CD4-positive, alpha-beta memory T cell (primary cell): Measurements from ENCODE around the gene CARD9. TPM values are rescaled to one million over a fixed set of nuclear protein-coding genes. Genes with fewer than 3 reads are reported as not detected.

Source experiments
- CTCF ChIA-PET: fragments of 350-600 bp; sonication (Branson Sonifier 250); formaldehyde crosslinking; loops from one replicate; lab custom pipeline; 2021; ENCODE audit warnings: inconsistent platforms; ENCODE audit not compliant: partially characterized antibody; lab: Charles Lee
- POLR2A ChIA-PET: fragments of 350-600 bp; sonication (Branson Sonifier 250); formaldehyde crosslinking; loops from one replicate; lab custom pipeline; 2021; ENCODE audit not compliant: partially characterized antibody; lab: Charles Lee
- DNase-seq, 5 donors: peaks; one replicate each; pipeline versions ENCODE4 v3.0.0 to v3.0.0-alpha.2; 2020 to 2022; ENCODE audit warnings: mixed read lengths in 1 of 5
- H3K27ac ChIP-seq: one replicate; pipeline ENCODE4 v1.7.0; 2013; ENCODE audit warnings: low read depth, low read length
- H3K27me3 ChIP-seq: 2 replicates; pipeline ENCODE4 v1.7.0; 2013; ENCODE audit warnings: mild to moderate bottlenecking, low read length, moderate library complexity; ENCODE audit not compliant: insufficient read depth
- H3K36me3 ChIP-seq: 2 replicates; pipeline ENCODE4 v1.7.0; 2013; ENCODE audit warnings: mild to moderate bottlenecking, low read length, moderate library complexity; ENCODE audit not compliant: insufficient read depth
- H3K4me1 ChIP-seq: 2 replicates; pipeline ENCODE4 v1.7.0; 2013; ENCODE audit warnings: mild to moderate bottlenecking, low read length, moderate library complexity; ENCODE audit not compliant: insufficient read depth
- H3K4me3 ChIP-seq, 2 donors: one replicate each; pipeline ENCODE4 v1.7.0; 2013; ENCODE audit warnings: low read length in 2 of 2, mild to moderate bottlenecking in 1 of 2
- H3K9me3 ChIP-seq, 2 donors: one replicate each; pipeline ENCODE4 v1.7.0; 2013; ENCODE audit warnings: low read length in 2 of 2, control low read depth in 1 of 2; ENCODE audit not compliant: control insufficient read depth in 1 of 2
- H3K27ac Mint-ChIP-seq, 7 donors: one replicate each; pipeline ENCODE4 v1.8.0; 2020 to 2021; ENCODE audit warnings: mixed read lengths in 7 of 7, mild to moderate bottlenecking in 6 of 7, inconsistent platforms in 3 of 7, moderate library complexity in 3 of 7
- H3K27me3 Mint-ChIP-seq, 2 donors: one replicate each; pipeline ENCODE4 v1.8.0; 2020 to 2021; ENCODE audit warnings: mixed read lengths in 2 of 2
- H3K36me3 Mint-ChIP-seq, 2 donors: one replicate each; pipeline ENCODE4 v1.8.0; 2020 to 2021; ENCODE audit warnings: mixed read lengths in 2 of 2, inconsistent platforms in 1 of 2, mild to moderate bottlenecking in 1 of 2
- H3K4me1 Mint-ChIP-seq, 4 donors: one replicate each; pipeline ENCODE4 v1.8.0; 2020 to 2021; ENCODE audit warnings: mixed read lengths in 4 of 4, mild to moderate bottlenecking in 1 of 4
- H3K4me3 Mint-ChIP-seq, 8 donors: one replicate each; pipeline ENCODE4 v1.8.0; 2020 to 2021; ENCODE audit warnings: mixed read lengths in 8 of 8, mild to moderate bottlenecking in 7 of 8, moderate library complexity in 6 of 8, inconsistent platforms in 3 of 8
- H3K9me3 Mint-ChIP-seq, 8 donors: one replicate each; pipeline ENCODE4 v1.8.0; 2020 to 2021; ENCODE audit warnings: mixed read lengths in 8 of 8, mild to moderate bottlenecking in 5 of 8, inconsistent platforms in 3 of 8, moderate library complexity in 1 of 8
- intact Hi-C: fragments of 100-400 bp; cut with micrococcal nuclease; formaldehyde crosslinking; loops from one replicate; pipeline ENCODE4 v1.15.1; 2023
- polyA plus RNA-seq, 2 donors: library from polyadenylated mRNA; unstranded; fragments of 300-500 nt; fragmentation: Illumina TruSeq; gene quantifications; one replicate each; pipeline ENCODE4 v1.2.3, GENCODE V29; 2021
- total RNA-seq, 2 experiments: library from RNA; stranded (reverse); gene quantifications; one replicate each; pipeline ENCODE4 v1.2.3, GENCODE V29; 2021

CARD9 gene
- total and polyA plus RNA-seq, 4 experiments from 2014 or later: 0.41 to 1.2 (median 0.70) TPM; not detected in 1

DNA sequence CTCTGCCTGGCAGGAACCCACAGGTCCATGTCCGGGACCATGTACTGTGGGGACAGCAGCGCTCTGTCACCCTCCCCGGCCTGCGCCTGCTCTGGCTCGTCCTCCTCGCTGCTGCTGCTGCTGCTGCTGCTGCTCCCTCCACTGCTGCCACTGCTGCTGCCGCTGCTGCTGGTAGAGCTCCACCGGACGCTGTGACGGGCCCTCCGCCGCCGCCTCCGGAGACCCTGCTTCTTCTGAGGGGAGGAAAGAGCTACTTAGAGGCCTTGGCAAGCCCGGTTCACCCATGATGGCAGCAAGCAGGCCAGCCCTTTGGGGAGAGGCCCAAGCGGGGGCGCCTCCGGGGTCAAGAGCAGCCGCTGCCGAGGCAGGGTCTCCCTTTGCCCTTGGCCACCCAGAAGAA lies 10.0 kb upstream of the CARD9 start:
- POLR2A ChIA-PET: no interaction called here
- peaks cover 22% of the 10 kb centered on the region for H3K4me1 ChIP-seq
- no peaks in the 10 kb centered on the region for H3K9me3 Mint-ChIP-seq
- H3K36me3 Mint-ChIP-seq: peaks cover 14 to 43% of the 10 kb centered on the region in 2 donors
- CTCF ChIA-PET: no interaction called here
- peaks cover 0 to 27% (median 12%) of the 10 kb centered on the region in 4 donors for H3K4me1 Mint-ChIP-seq
- H3K36me3 ChIP-seq: peaks cover 12% of the 10 kb centered on the region
- no peak overlapping the region for H3K27ac Mint-ChIP-seq
- no peak for DNase-seq
- no peak overlapping the region for H3K4me3 Mint-ChIP-seq
- H3K9me3 ChIP-seq: no peaks in the 10 kb centered on the region
- intact Hi-C loops: no loop called here
- no peaks in the 10 kb centered on the region for H3K27me3 Mint-ChIP-seq
- H3K4me3 ChIP-seq: no peak overlapping the region
- H3K27me3 ChIP-seq: no peaks in the 10 kb centered on the region
- no peak overlapping the region for H3K27ac ChIP-seq

- no peaks in the 10 kb centered on the region for H3K9me3 ChIP-seq
- ChIA-PET POLR2A (no interaction called here), CTCF (no interaction called here)
- H3K9me3 Mint-ChIP-seq: no peaks in the 10 kb centered on the region
- H3K27ac ChIP-seq: no peak overlapping the region
- H3K4me1 ChIP-seq: peaks cover 22% of the 10 kb centered on the region
- no peaks in the 10 kb centered on the region for H3K27me3 ChIP-seq
- no peak overlapping the region for H3K4me3 Mint-ChIP-seq
- no peak overlapping the region for H3K4me3 ChIP-seq
- peaks cover 6 to 37% of the 10 kb centered on the region in 2 donors for H3K36me3 Mint-ChIP-seq
- peaks cover 8% of the 10 kb centered on the region for H3K36me3 ChIP-seq
- intact Hi-C loops: no loop called here
- H3K27ac Mint-ChIP-seq: no peak overlapping the region
- H3K27me3 Mint-ChIP-seq: no peaks in the 10 kb centered on the region
- DNase-seq: no peak
- H3K4me1 Mint-ChIP-seq: peaks cover 0 to 27% (median 12%) of the 10 kb centered on the region in 4 donors
Observed at GRCh38 chr9:136381966-136382513, 8.6 kb upstream of the CARD9 start.

DNA sequence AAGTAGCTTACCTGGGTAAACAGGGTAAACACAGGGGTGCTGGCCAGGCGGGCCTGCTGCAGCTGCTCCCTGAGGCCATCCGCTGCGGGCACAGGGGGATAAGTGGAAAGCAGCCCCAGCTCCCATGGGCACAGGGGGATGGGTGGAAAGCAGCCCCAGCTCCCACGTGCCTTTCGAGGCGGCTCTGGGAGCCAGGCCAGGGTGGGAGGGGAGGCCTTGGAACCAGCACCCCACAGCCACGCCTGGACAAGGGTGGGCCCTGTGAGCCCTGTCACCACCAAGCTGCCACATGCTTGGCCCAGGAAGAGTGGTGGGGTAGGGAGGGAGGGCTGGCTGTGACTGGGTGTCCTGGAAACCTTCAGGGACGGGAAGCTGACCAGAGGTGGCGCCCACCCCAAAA lies 7.8 kb upstream of the CARD9 start:
- Mint-ChIP-seq H3K9me3 (no peaks in the 10 kb centered on the region), H3K4me1 (peaks cover 0 to 26% (median 12%) of the 10 kb centered on the region in 4 donors), H3K4me3 (no peak overlapping the region), H3K27me3 (no peaks in the 10 kb centered on the region), H3K36me3 (peaks cover 6 to 32% of the 10 kb centered on the region in 2 donors), H3K27ac (no peak overlapping the region)
- Histone ChIP-seq H3K27ac (no peak overlapping the region), H3K9me3 (no peaks in the 10 kb centered on the region), H3K4me1 (peaks cover 22% of the 10 kb centered on the region), H3K36me3 (peaks cover 8% of the 10 kb centered on the region), H3K4me3 (no peak overlapping the region), H3K27me3 (no peaks in the 10 kb centered on the region)
- ChIA-PET POLR2A (no interaction called here), CTCF (no interaction called here)
- DNase-seq: no peak
- intact Hi-C loops: no loop called here

GRCh38 chr9:136380381-136380780 lies 6.9 kb upstream of the CARD9 start:
- CTCF ChIA-PET: no interaction called here
- peaks cover 8% of the 10 kb centered on the region for H3K36me3 ChIP-seq
- POLR2A ChIA-PET: no interaction called here
- no peak overlapping the region for H3K4me3 ChIP-seq
- Mint-ChIP-seq H3K4me1 (peaks cover 0 to 16% (median 8%) of the 10 kb centered on the region in 4 donors), H3K4me3 (no peak overlapping the region), H3K27ac (no peak overlapping the region), H3K36me3 (peaks cover 6 to 24% of the 10 kb centered on the region in 2 donors), H3K27me3 (no peaks in the 10 kb centered on the region), H3K9me3 (no peaks in the 10 kb centered on the region)
- no peak overlapping the region for H3K27ac ChIP-seq
- H3K4me1 ChIP-seq: peaks cover 14% of the 10 kb centered on the region
- no peaks in the 10 kb centered on the region for H3K27me3 ChIP-seq
- no peaks in the 10 kb centered on the region for H3K9me3 ChIP-seq
- DNase-seq: no peak
- intact Hi-C loops: no loop called here

DNA sequence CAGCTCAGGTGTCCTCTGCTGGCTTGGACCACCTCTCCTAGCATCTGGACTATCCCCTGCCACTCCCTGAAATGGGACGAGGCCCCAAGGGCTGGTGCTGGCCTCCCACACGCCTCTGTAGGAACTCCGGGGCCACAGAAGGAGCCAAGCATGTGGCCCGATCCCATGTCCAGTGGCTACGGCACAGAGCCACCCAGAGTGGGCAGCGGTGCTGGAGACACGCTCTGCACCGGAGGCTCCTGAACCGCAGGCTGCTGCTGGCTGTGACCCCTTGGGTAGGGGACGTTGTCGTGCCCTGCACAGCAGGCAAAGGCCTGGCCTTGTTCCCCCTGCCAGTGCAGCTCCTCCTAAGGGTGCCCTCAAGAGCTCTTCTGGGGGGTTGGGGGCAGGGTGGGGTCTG lies 6.4 kb upstream of the CARD9 start:
- intact Hi-C loops: no loop called here
- Histone ChIP-seq H3K27ac (no peak overlapping the region), H3K4me1 (peaks cover 9% of the 10 kb centered on the region), H3K9me3 (no peaks in the 10 kb centered on the region), H3K4me3 (no peak overlapping the region), H3K27me3 (no peaks in the 10 kb centered on the region), H3K36me3 (peaks cover 8% of the 10 kb centered on the region)
- H3K4me1 Mint-ChIP-seq: peaks cover 0 to 12% (median 4%) of the 10 kb centered on the region in 4 donors
- no peak overlapping the region for H3K27ac Mint-ChIP-seq
- DNase-seq: no peak
- no peak overlapping the region for H3K4me3 Mint-ChIP-seq
- CTCF ChIA-PET: no interaction called here
- POLR2A ChIA-PET: no interaction called here
- no peaks in the 10 kb centered on the region for H3K27me3 Mint-ChIP-seq
- peaks cover 4 to 21% of the 10 kb centered on the region in 2 donors for H3K36me3 Mint-ChIP-seq
- no peaks in the 10 kb centered on the region for H3K9me3 Mint-ChIP-seq

DNA sequence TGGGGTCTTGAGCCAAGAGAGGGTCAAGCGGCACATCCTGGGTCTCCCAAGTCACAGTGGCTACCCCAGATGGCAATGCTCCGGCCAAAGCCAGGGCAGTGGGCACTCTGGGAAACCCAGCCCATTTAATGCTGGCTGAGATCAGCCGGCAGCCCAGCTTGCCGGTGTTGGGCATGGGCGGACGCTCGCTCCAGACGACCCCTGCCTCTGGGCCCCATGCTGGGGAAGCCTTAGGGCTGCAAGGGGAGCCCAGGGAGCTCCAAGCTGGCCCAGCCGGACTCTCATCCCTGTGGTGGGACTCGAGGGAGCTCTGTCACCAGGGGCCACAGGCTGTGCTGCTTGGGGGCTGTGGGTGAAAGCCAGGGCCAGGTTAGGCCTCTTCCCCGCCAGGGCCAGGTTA lies 5.9 kb upstream of the CARD9 start:
- no peaks in the 10 kb centered on the region for H3K27me3 ChIP-seq
- H3K36me3 ChIP-seq: peaks cover 8% of the 10 kb centered on the region
- Mint-ChIP-seq H3K4me3 (no peak overlapping the region), H3K9me3 (no peaks in the 10 kb centered on the region), H3K4me1 (peaks cover 0 to 7% (median 0%) of the 10 kb centered on the region in 4 donors), H3K36me3 (peaks cover 0 to 16% of the 10 kb centered on the region in 2 donors), H3K27ac (no peak overlapping the region), H3K27me3 (no peaks in the 10 kb centered on the region)
- intact Hi-C loops: no loop called here
- peaks cover 4% of the 10 kb centered on the region for H3K4me1 ChIP-seq
- H3K27ac ChIP-seq: no peak overlapping the region
- CTCF ChIA-PET: no interaction called here
- POLR2A ChIA-PET: no interaction called here
- DNase-seq: no peak
- no peak overlapping the region for H3K4me3 ChIP-seq
- no peaks in the 10 kb centered on the region for H3K9me3 ChIP-seq

GRCh38 chr9:136379003-136379287 lies 5.5 kb upstream of the CARD9 start:
- POLR2A ChIA-PET: no interaction called here
- CTCF ChIA-PET: no interaction called here
- no peaks in the 10 kb centered on the region for H3K27me3 ChIP-seq
- peaks cover 8% of the 10 kb centered on the region for H3K36me3 ChIP-seq
- no peak for DNase-seq
- H3K27ac ChIP-seq: no peak overlapping the region
- Mint-ChIP-seq H3K4me3 (no peak overlapping the region), H3K27ac (no peak overlapping the region), H3K27me3 (no peaks in the 10 kb centered on the region), H3K4me1 (peaks cover 0 to 2% (median 0%) of the 10 kb centered on the region in 4 donors), H3K36me3 (peaks cover 0 to 11% of the 10 kb centered on the region in 2 donors), H3K9me3 (no peaks in the 10 kb centered on the region)
- H3K9me3 ChIP-seq: no peaks in the 10 kb centered on the region
- H3K4me1 ChIP-seq: no peaks in the 10 kb centered on the region
- H3K4me3 ChIP-seq: no peak overlapping the region
- intact Hi-C loops: no loop called here
